GM12873 (cell line): ENCODE data around the gene KIAA1614.

Experiments used
- TF ChIP-seq, protein P1 (sequence below): IDR thresholded peaks from 2 replicates; pipeline ENCODE4 v1.5.1; 2012; ENCODE audit warnings: low read depth, mild to moderate bottlenecking, moderate library complexity, low read length, control low read depth; ENCODE audit not compliant: insufficient read depth; ENCODE audit errors: missing control alignments

The KIAA1614 gene

DNA sequence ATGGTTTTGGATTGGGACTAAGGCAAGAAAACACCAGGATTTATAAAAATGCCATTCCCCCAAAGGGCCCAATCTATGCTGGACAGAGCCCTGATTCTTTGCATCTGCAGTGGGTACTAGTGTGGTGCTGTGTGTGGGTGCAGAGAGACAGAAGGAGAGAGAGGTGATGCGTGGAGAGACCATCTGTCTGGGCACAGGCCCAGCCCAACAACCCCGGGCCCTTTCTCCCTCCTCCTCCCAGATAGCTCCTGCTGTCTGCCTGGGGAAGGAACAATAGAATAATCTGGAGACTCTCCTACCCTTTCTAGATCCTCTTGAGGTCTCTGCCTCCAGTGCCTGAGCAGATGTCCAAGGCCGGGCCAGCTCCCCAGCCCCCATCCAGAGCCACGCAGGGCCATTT lies 15.1 kb downstream of the KIAA1614 start:
- TF ChIP-seq, protein P1, sequence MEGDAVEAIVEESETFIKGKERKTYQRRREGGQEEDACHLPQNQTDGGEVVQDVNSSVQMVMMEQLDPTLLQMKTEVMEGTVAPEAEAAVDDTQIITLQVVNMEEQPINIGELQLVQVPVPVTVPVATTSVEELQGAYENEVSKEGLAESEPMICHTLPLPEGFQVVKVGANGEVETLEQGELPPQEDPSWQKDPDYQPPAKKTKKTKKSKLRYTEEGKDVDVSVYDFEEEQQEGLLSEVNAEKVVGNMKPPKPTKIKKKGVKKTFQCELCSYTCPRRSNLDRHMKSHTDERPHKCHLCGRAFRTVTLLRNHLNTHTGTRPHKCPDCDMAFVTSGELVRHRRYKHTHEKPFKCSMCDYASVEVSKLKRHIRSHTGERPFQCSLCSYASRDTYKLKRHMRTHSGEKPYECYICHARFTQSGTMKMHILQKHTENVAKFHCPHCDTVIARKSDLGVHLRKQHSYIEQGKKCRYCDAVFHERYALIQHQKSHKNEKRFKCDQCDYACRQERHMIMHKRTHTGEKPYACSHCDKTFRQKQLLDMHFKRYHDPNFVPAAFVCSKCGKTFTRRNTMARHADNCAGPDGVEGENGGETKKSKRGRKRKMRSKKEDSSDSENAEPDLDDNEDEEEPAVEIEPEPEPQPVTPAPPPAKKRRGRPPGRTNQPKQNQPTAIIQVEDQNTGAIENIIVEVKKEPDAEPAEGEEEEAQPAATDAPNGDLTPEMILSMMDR, result no peak

DNA sequence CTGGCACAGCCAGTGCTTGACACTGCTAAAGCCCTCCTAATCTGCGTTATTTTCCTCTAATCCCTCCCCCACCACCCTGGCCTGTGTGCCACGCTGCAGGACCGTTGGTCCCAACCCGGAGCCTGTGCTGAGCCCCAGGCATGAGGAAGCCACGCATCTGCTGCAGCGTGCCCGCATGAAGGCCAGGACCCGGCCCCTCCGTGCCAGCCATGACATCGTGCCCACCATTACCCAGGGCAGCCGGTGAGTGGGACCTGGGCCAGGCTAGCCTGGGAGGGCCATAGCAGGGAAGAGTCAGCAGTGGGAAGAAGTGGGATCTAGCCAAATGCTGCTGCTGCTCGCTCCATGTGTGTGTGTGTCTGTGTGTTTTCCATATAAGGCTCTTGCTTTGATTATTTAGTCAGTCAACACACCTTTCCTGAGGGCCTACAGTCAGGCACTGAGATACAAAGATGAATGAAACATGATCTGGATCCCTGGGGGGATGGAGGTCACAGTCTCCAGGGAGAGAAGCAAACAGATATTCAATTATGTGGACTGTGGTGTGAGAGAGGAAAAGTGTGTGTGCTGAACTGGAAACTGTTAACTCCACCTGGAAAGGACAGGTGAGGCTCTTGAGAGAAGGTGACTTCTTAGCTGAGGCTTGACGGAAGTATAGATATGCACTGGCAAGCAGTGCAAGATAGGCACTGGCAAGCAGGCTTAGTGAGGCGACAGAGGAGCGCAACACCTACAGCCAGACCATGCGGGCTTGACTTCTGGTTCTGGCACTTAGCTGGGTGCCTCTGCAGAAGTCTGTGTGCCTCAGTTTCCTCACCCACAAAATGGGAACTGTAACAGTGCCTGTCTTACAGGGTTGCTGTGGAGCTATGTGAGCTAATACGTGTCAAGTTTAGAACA lies 15.9 kb downstream of the KIAA1614 start:
- TF ChIP-seq, protein P1, result no peak

DNA sequence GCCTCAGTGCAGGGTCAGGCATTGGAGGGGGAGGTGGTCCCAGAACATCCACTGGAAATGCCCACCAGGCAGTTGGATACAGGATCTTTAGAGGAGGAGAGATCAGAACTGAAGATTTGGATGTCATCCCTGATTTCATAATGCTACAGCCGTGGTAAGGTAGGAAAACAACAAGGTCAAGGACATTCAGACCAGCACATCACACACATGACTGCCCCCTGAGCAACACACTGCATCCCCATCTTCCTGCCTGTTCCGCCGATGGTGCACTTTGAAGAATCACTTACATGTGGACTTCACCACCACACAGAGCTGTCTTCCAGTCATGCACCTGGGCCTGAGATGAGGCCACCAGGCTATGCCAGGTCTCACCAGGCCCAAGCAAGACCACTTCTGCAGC lies 16.7 kb downstream of the KIAA1614 start:
- TF ChIP-seq, protein P1, result no peak

DNA sequence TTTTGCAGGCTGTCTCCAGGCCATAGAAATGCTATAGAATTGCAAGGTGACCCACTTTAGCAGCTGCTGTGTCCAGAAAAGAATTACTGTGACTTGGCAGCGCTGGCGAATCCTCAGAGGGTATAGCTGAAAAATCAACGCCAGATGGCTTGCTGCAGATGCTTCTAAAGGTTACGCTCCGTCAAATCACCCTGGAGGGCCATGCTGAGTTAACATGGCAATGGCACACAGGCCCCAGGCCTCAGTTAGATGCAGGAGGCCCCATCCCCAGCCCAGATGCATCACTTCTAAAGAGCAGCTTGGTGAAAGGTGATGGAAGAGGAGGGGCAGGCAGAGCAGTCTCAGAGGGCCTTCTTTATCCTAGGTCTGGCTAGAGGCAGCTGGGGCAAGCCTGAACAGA lies 18.0 kb downstream of the KIAA1614 start:
- TF ChIP-seq, protein P1, result no peak

DNA sequence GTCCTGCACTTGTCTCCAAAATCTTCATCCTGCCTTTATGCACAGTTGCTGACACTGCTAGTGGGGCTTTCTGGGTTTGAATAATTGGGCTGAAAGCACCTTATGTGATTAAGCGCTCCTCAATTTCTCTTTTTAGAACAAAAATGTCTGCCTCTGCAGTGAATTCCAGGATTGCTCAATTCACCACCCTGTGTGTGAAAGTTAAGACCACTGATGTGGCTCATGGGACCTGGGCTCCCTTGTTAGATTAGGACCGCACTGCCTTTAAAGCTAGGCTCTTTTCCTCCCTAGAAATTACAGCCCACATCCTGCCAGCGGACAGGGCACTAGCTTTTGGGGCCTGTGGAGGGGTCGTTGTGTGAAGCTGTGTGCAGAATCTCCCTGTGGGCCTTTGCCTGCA lies 18.8 kb downstream of the KIAA1614 start:
- TF ChIP-seq, protein P1, result no peak

DNA sequence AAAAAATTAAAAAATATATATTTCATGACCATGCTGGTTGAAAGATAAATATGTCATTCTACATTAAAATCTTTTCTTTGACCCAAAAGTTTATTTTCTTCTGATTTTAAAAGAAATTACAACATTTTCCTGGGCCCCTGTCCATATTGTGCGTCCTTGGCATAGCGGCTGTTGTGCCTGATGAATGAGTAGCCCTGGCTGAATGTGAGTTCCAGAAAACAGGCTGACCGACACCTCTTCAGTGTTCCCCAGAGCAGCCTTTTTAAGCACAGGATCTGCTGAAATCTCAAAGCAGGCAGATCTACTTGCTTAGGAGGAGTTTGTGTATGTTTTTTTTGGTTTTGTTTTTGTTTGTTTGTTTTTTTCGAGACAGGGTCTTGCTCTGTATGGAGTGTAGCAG lies 19.7 kb downstream of the KIAA1614 start:
- TF ChIP-seq, protein P1, result no peak

DNA sequence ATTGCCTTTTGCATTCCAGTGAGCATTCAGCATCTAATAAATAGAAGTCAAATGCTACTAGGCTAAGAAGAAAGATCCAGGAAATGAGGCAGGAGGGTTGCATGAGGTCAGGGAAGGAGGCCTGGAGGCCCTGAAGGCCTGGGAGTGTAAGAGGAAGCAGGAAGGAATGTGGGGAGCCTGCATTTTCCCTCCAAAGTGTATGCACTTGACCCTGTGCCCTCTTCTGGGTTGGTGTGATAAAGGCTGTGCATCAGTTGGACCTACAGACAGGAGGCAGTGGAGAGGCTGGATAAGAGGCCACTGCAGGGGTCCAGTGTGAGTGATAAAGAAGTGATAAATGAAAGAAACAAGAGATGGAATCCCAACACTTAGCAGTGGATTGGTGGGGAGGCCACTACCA lies 20.4 kb downstream of the KIAA1614 start:
- TF ChIP-seq, protein P1, result peak; percentile 24
